ENCODE data around the gene VAT1L.

- no peak for TF ChIP-seq CTCF (IDR thresholded peaks at IDR 0.05)
- no peak for TF ChIP-seq POLR2A (IDR thresholded peaks at IDR 0.05)
- TF ChIP-seq POLR2AphosphoS5 (IDR thresholded peaks at IDR 0.05), result no peak
- TF ChIP-seq EP300 (IDR thresholded peaks at IDR 0.05), result no peak
Observed at GRCh38 chr16:77853161-77853560, 64.8 kb downstream of the VAT1L start.
